Measurements from ENCODE around the gene CALN1.
"Not testable (repeated sequence)": the region's sequence is repeated elsewhere in the genome, so short reads cannot be mapped to it uniquely, and the experiment has no call there.

Gene CALN1

DNA sequence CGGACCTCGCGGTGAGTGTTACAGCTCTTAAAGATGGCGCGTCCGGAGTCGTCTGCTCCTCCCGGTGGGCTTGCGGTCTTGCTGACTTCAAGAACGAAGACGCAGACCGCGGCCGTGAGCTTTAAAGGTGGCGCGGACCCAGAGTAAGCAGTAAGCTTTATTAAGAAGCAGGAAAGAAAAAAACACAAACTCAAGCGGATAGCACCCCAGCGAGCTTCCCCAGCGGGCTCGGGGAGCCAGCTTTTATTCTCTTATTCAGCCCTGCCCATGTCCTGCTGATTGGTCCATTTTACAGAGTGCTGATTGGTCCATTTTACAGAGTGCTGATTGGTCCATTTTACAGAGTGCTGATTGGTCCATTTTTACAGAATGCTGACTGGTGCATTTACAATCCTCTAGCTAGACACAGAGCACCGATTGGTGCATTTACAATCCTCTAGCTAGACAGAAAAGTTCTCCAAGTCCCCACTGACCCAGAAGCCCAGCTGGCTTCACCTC is at the start of gene CALN1:
CALN1 (minus strand) TSS at position 218 of the 498 bp plus-strand sequence.
- DNase-seq (ENCODE audit: low spot score): not testable (repeated sequence)

DNA sequence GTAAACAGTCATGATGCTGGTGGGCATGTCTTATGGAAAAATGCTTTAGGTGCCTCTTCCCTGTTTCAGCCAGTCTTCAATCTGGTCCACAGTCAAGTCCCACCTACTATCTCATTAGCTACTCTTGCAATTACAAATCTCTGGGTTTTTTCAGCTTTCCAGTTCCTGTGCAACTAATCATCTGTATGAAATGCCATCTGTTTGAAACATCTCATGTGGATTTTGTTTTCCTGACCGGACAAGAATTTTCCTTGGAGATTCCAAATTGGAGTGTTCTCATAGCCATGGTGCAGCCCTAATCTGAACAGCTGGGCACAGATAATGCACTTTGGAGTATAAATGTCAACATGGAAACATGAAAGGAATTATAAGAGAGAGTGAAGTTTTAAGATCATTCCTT is 41.3 kb upstream of the CALN1 start:
- DNase-seq (ENCODE audit: low spot score): no peak

DNA sequence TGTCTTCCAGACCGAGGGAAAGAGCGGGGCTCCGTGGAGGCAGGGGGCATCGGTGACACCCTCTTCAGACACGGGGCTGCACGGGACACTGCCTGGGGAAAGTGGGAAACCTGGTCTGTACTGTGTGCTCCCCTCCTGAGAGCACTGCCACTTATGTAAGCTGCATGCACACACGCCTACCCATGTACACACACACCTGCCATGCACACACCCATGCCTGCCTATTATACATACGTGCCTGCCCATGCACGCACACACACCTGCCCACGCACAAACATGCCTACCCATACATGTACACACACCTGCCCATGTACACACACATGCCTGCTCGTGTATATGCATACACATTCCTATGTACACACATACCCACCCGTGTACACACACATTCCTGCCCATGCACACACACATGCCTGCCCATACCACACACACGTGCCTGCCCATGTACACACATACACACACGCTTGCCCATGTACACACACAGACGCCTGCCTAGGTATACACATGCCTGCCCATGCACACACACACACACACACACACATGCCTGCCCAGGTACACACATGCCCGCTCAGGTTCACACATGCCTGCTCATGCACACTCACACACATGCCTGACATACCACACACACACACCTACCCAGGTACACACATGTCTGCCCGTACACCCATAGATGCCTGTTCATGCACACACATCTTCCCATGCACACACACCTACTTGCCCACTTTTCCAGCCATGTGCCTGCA is 35.5 kb upstream of the CALN1 start:
- no peak for DNase-seq (ENCODE audit: low spot score)

DNA sequence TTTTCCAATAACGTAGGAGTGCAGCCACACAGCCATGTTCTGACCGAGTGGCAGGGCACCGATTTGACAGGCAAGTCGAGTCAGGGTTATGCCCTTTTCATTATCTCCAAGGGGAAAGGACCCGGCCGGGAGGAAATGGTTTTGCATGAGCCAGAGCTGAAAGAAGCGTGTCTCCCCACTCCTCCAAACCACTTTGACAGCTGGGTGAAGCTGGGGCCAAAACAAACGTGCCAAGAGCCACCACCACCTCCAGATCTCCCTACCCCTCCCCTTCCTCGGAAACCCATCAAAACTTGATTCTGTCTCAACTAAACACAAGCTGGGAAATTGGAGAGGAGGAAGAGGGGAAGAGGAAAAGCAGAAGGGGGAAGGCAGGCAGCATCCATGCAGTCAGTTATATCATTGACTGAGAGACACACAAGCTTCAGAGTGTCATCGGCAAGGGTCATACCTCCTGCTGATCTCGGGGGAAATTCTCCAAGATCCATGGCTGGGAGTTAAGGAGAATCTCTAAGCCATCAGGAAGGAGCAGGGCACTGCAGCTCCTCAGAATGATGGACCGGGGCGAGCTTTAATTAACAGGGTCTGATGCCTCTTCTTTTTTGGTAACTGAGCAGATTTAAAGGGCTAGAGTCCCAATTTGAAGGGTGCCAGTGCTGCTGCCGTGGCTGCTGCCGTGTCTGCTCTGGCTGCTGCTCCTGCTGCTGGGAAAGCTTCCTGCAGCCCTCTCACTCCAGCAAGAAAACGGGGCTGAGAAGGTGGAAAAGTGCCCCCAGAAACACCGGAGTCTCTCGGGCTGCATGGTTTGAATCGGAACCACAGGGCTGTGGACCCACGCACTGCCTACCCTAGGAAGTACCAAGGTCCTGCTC is 34.7 kb upstream of the CALN1 start:
- no peak for DNase-seq (ENCODE audit: low spot score)

DNA sequence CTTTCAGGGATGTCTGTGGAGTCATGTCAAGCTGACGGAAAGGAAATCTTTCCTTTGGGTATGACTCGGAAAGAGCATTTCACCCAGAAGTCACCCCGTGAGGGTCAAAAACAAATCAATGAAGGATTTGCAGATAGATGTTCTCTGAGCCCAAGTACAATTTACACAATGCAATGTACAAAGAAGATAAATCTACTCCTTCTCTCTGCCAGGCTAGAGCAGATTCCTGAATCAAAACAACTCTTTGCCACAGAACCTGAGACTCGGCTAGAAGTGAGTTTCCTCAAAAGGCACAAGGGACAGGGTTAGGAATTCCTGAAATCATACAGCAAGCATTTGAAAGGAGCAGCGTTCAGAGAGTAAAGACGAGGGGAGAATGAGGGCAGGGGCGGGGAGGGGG is 34.0 kb upstream of the CALN1 start:
- DNase-seq (ENCODE audit: low spot score): no peak

DNA sequence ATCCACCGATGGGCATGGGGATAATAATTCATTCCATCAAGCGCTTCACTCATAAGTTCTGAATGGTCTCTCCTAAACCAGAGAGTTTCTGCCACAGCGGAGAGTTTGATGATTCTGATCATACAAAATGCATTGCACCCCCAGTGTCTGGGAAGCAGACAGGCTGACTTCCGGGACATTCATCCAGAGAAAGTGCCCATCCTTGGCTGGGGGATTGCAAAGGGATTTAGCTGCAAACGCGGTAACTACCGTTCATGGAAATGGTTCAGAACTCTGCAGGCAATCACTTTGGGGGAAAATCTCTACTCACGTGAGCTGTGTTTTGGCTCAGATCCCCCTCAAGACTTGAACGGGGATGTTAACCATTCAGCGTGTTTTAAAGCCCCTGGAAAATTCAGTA is 33.4 kb upstream of the CALN1 start:
- DNase-seq (ENCODE audit: low spot score): no peak

DNA sequence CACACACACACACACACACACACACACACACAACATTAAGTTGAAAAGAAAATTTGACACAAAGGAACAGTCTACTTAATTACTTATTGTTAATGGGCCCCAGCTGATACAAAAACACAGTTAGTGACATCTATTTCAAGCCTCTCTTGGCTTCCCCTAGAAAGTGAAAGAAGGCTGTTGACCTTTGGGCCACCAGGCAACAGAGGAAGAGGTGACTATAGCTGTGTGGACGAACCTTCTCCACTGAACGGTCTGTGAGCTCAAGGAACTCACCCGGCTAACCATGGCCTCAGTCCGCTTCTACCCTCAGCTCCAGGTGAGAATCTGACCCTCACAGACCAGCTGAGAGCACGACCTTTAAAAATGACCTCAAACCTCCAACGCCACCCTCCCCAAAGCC is 32.9 kb upstream of the CALN1 start:
- DNase-seq (ENCODE audit: low spot score): no peak

DNA sequence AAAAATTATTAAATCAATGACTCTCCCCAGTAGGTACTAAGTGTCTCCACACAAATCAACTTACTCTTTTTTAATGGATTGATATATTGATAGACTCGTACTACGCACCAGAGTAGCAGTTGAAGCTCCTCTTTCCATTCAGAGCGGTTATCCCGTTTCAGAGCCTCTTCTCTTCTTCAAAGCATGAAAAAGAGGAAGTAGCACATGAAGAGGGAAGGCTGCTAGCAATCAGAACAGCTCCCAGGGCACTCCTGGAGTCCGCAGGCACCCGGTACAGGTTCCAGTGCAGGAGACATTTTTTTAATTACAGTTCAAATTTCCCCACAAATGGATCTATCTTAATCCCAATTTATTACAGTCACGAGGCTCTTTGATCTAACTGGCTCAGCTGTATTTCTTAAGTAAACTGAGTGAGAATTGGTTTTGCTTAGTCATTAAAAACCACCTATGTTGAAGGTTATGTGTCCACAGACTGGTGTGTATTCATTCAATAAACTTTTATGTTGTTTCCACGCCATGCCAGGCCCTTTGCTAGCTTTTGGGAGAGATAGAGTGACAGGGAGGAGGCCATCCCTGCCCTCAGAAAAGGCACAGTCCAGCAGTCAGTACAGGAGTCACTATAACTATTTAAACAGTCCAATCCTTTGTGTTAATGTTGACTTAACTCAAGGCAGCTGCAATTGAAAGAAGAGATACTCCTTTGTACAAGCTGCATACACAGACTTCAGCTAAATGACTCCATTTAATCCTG is 32.1 kb upstream of the CALN1 start:
- no peak for DNase-seq (ENCODE audit: low spot score)

DNA sequence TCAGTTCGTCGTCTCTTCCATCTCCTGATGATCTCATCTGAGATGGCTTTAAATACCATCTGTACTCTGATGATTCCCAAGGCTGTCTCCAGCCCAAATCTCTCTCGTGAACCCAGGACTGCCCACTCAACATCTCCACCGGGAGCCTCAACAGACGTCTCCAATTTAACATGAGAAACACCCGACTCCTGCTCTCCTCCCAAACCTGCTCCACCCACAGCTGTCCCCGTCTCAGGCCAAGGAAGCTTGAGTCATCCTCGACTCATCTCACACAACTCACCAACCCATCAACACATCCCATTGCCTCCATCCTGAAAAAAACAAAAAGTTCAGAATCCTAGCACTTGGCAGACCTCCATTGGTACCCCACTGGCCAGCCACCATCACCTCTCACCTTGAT is 29.7 kb upstream of the CALN1 start:
- no peak for DNase-seq (ENCODE audit: low spot score)

DNA sequence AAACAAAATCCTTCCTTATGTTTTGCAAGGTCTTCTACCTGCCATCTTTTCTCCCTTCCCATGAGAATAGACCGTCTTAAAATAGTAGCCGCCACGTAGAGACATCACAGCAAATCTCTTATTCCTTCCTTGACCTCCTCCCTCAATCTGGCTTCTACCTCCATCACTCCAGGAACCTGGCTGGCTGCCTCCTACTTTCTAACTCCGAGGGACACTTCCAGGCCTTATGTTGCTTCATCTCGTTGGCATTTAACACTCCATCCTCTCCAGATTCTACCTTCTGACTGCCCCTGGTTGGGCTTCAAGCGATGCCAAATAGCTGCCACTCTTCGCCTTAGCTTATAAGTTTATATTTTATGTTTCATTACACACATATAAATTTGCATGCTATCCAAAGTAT is 26.4 kb upstream of the CALN1 start:
- DNase-seq (ENCODE audit: low spot score): no peak

DNA sequence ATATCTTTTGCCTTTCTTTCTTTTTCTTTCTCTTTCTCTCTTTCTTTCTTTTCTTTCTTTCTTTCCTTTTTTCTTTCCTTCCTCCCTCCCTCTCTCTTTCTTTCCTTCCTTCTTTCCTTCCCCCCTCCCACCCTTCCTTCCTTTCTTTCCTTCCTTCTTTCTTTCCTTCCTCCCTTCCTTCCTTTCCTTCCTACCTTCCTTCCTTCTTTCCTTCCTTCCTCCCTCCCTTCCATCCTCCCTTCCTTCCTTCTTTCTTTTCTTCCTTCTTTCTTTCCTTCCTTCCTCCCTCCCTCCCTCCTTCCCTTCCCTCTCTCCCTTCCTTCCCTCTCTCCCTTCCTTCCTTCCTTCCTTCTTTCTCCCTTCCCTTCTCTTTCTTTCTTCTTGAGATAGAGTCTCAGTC is 25.5 kb upstream of the CALN1 start:
- DNase-seq (ENCODE audit: low spot score): no peak

DNA sequence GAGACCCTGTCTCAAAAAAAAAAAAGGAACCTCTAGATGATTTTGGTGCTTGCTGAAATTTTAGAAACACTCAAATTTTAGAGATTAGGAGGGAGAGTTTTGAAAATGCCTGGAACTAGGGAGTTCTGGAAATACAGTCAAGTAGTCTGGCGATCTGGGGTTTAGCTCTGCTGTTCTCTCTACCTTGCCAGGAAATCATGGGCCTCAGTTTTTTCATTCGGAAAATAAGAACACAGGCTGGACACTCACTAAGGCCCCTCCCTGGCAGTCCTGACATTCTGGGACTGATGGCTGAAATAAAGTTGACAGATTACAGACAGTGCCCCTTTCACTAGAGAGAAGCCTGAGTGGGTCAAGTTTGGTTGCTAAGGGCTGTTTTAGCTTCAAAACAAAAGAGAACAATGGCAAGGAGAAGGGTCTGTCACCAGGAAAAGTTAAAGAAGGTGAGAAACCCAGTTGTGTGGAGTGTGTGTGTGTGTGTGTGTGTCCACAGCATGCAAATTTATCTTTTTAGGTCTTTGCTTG is 25.0 kb upstream of the CALN1 start:
- no peak for DNase-seq (ENCODE audit: low spot score)

DNA sequence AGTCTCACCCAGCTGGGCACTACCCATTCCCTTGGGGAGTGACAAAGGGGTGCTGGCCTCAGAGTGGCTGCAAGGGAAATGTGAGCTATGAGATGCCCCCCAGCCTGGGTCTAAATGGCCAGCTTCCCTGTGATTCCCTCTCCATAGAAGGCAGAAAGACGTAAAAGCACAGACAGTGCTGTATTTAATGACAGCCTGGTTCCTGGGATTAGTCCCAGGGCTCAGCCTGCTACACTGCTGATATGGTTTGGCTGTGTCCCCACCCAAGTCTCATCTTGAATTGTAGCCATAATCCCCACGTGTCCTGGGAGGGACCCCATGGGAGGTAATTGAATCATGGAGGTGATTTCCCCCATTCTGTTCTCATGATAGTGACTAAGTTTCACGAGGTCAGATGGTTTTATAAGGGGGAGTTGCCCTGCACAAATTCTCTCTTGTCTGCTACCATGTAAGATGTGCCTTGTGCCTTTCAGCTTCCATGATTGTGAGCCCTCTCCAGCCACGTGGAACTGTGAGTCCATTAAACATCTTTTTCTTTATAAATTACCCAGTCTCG is 23.9 kb upstream of the CALN1 start:
- no peak for DNase-seq (ENCODE audit: low spot score)

DNA sequence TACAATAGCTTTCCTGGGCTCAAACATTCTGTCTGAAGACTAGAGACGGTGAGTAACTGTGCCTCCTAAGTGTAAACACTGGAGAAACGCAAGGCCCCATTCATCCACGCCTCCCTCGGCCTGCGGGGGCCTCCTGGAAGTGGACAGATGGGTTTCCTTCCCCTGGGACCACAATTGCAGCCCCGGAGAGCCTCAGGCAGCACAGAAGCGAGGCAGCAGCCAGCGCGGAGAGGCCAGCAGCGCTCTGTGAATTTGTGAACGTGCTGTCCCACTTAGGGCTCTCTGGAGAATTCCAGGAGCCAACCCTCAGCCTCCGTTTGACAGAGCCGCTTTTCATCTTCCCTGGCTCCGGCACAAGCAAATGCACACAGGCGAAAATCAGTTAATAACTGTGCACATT is 23.2 kb upstream of the CALN1 start:
- DNase-seq (ENCODE audit: low spot score): peak; percentile 13

DNA sequence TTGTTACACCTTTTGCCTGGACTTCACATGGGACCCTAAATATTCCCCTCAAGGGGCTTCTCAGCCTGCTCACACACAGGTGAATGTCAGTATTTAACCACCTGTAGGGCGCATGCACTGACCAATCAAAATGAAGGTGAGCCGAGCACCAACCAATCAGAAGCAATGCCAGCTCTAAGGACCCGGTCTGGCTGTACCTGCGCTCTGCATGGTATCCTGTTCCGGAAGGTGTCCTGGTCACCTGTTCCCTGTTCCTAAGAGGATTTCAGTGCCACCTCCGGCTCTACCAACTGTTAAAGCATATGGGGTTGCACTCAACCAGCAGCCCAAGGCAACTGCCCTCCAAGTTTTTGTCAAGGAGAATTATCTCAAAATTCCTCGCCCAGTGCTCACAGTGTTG is 18.4 kb upstream of the CALN1 start:
- DNase-seq (ENCODE audit: low spot score): no peak

DNA sequence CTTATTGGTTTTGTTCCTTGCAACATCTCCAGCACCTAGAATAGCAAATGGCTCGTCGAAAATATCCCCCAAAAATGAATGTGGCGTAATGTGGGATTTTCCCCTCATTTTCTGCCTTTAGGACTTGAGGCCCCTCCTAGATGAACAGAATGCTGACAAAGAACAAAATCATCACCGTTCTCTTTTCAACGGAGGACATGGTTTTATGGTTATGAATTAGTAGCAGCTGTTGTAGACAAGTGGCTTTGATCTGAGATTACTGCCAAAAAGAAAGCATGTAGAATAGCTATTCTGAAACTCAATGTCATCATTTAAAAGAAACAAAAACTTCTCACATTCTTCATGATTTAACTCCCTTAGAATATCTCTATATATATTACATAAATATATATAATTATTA is 17.2 kb upstream of the CALN1 start:
- no peak for DNase-seq (ENCODE audit: low spot score)

DNA sequence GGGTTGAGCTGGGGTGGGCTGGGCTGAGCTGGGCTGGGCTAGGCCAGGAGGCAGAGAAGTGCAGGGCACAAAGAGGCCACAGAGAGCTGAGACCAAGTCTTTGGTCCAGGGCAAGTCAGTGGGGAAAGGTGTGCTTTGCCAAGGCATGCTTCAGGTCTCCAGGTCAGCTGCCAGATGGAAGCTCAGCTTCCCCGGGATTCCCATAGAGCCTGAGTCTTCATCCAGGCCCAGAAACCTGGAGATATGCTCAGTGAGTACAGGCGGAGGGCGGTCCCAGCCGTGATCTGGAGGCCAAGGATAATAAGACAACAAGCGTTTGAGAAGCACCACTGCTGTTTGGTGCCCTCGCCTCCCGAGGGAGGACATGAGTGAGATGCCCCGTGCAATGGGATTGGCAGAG is 4.7 kb upstream of the CALN1 start:
- no peak for DNase-seq (ENCODE audit: low spot score)

DNA sequence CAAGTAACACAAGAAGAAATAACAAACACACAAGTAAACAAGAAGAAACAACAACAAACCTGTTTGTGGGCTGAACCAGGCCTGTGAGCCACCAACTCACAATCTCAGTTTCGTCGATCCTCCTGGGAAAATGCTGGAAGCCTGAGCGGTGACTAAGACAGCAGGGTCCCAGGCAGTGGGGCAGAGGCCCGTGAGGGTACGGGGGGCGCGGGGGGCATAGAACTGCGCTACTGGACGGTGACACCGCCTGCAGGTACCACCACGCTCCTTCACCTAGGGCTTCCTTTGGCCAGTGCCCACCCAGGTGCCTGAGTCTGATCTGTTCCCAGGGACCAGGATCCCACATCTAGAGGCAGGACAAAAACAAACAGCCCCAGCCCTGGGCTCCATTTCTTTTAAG is 3.4 kb upstream of the CALN1 start:
- DNase-seq (ENCODE audit: low spot score): no peak

DNA sequence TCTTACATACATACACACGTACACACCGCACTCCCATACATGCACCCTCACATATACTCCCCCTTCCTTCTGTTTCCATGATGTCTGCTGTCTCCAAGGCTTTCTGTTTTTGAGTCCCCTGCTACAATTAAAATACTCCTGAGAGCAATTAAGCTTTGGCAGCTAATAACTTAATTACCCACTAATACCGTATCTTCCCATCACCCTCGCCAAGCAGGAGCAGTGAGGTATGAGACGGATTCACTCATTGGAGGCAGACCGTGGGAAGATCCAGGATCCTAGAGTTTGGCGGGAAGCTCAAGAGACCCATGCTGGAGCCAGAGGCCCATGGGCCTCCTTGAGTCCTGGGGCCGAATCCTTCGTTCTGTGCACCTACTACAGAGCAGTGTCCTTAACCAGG is 1.7 kb upstream of the CALN1 start:
- no peak for DNase-seq (ENCODE audit: low spot score)

DNA sequence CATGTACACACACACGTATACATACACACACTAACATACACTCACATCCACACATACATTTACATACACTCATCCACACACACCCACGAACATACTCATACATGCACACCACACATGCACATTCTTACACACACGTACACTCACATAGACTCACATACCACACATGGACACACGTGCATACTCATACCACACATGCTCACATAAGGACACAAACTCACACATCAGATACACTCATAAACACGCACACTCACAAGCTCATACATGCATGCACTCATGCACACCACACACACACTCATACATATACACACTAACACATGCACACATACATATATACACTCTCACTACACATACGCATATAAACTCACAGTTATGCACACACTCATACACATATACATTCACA is 1.2 kb upstream of the CALN1 start:
- DNase-seq (ENCODE audit: low spot score): no peak

DNA sequence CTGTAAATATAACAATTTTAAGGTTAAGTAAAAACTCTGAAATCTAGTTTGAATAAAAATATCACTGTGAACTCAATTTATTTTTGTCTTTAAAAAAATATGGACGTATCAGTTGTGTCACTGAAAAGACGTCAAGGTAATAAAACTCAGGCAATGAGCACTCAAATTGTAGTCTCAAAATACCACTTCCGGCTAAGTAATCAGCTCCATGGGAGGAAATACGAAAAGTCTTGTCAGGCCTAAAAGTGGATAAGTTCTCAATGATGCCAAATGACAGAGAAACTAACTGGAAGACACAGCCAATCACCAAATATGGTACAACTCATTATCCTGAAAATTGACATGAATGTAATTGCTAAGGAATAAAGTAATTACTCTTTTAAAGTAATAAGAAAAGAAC is 719 bp downstream of the CALN1 start:
- DNase-seq (ENCODE audit: low spot score): no peak

DNA sequence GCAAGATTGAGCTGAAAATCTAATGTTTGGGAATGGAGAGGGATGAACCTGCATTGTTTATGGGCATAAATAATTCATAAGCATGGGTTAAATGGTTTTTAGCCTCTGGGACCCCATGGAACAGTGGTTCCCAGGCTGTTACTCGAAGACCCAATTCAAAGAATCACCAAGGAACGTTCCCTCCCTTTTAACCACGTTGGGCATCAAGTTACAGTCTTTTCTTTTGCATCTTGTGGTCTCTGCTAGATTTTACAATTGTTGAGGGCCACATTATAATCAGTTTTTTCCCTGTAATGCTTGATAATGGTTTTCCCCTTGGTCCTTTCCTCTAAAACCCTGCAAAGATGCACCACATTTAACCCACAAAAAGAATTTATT is 2.5 kb downstream of the CALN1 start:
- no peak for DNase-seq (ENCODE audit: low spot score)

All from globus pallidus (tissue), 1 donor.